Peyer's patch (tissue), 4 donors: ENCODE results near the gene PLIN5.

ENCODE experiments used
- POLR2A ChIP-seq, 2 donors: fragments of 450-650 bp; IDR thresholded peaks; one replicate each; pipeline ENCODE4 v1.5.1; 2017; ENCODE audit warnings: antibody characterized with exemption in 2 of 2, mild to moderate bottlenecking in 2 of 2, moderate library complexity in 2 of 2
- TF ChIP-seq, protein P1 (sequence below), 6 experiments: fragments of 450-650 bp in 4 of 6; fragments of 200-600 bp in 2 of 6; sonication (generic) in 1 of 6; IDR thresholded peaks; one replicate each; pipeline ENCODE4 v1.5.1; 2017 to 2019; ENCODE audit warnings: antibody characterized with exemption in 6 of 6, mild to moderate bottlenecking in 3 of 6, moderate library complexity in 1 of 6

DNA sequence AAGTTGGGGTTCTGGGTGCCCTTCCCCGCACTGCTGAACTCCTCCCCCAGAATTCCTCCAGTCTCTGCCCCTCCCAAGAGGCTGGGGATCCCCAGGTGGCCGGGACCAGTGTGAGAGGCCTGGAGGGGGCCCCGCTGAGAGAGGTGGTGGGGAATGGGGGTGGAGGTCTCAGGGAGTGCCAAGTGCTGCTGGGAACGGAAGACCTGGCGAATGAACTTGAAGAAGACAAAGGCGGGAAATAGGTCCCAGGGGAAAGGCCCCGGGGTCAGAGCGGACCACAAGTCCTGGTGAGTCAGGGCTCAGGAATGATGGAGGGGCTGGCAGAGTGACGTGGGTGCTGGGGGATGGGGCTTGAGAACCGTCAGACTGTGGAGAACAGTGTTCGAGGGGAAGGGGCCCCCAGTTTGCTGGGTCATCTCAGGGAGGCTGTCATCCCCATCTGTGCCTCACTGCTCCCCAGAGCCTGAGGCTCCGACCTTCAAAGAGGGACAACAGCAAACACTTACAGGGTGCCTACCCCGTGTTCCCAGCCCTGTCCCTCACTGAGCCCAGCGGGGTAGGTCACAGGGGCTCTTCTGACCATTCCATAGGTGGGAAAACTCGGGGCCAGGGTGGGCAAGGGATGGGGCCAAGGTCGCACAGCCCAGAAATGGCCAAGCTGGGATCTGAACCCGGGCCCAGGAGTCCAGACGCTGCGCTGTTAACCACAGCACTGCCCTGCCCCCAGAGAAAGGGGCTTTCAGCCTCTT is 40.4 kb upstream of the PLIN5 start:
- TF ChIP-seq, protein P1, sequence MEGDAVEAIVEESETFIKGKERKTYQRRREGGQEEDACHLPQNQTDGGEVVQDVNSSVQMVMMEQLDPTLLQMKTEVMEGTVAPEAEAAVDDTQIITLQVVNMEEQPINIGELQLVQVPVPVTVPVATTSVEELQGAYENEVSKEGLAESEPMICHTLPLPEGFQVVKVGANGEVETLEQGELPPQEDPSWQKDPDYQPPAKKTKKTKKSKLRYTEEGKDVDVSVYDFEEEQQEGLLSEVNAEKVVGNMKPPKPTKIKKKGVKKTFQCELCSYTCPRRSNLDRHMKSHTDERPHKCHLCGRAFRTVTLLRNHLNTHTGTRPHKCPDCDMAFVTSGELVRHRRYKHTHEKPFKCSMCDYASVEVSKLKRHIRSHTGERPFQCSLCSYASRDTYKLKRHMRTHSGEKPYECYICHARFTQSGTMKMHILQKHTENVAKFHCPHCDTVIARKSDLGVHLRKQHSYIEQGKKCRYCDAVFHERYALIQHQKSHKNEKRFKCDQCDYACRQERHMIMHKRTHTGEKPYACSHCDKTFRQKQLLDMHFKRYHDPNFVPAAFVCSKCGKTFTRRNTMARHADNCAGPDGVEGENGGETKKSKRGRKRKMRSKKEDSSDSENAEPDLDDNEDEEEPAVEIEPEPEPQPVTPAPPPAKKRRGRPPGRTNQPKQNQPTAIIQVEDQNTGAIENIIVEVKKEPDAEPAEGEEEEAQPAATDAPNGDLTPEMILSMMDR (IDR thresholded peaks at IDR 0.05) = no peak
- no peak for TF ChIP-seq POLR2A (IDR thresholded peaks at IDR 0.05)
